SK-N-SH (cell line): Measurements from ENCODE around the gene CLCN6. TPM values are rescaled to one million over a fixed set of nuclear protein-coding genes. Genes with fewer than 3 reads are reported as not detected.

Experiments
- CTCF ChIA-PET: fragments of 300-600, 350-600 bp; formaldehyde crosslinking; extraction: SDS; loops from one replicate; lab custom pipeline; 2021; lab: Yijun Ruan, JAX
- POLR2A ChIA-PET: fragments of 350-600 bp; sonication (Branson Sonifier 250); formaldehyde crosslinking; extraction: SDS; loops from one replicate; lab custom pipeline; 2020; ENCODE audit warnings: antibody characterized with exemption, inconsistent platforms; lab: Yijun Ruan, JAX
- DNase-seq: peaks from one replicate; pipeline ENCODE4 v3.0.0; 2012
- H2AFZ ChIP-seq: fragments of 200-600 bp; sonication (generic); 2 replicates; pipeline ENCODE4 v1.8.1; 2016; ENCODE audit warnings: antibody characterized with exemption, mild to moderate bottlenecking, low read depth
- H3F3A ChIP-seq: fragments of 200-600 bp; sonication (generic); replicated peaks from 2 replicates; pipeline ENCODE3; 2016; ENCODE audit warnings: antibody characterized with exemption, mild to moderate bottlenecking; ENCODE audit not compliant: insufficient read depth
- H3K27ac ChIP-seq, 2 experiments: fragments of 200-500 bp in 1 of 2; fragments of 200-600 bp in 1 of 2; sonication (Bioruptor generic) in 1 of 2; sonication (generic), shearing (Covaris generic) in 1 of 2; 2 replicates each; pipeline versions ENCODE4 v1.5.1 to v1.6.1; 2014 to 2016; ENCODE audit warnings: low read depth in 2 of 2, inconsistent platforms in 1 of 2, low read length in 1 of 2, mild to moderate bottlenecking in 1 of 2, mixed read lengths in 1 of 2
- H3K27me3 ChIP-seq: fragments of 200-600 bp; sonication (generic), shearing (Covaris generic); 2 replicates; pipeline ENCODE4 v1.6.1; 2016; ENCODE audit warnings: mixed run types; ENCODE audit not compliant: insufficient read depth
- H3K36me3 ChIP-seq, 2 experiments: fragments of 200-500 bp in 1 of 2; fragments of 200-600 bp in 1 of 2; sonication (Bioruptor generic) in 1 of 2; sonication (generic) in 1 of 2; replicated peaks in 1 of 2; 2 replicates each; pipeline versions ENCODE3 to v1.5.1; 2014 to 2016; ENCODE audit warnings: low read length in 1 of 2, mild to moderate bottlenecking in 1 of 2; ENCODE audit not compliant: insufficient read depth in 2 of 2, control insufficient read depth in 1 of 2
- H3K4me1 ChIP-seq, 2 experiments: fragments of 200-500 bp in 1 of 2; fragments of 200-600 bp in 1 of 2; sonication (Bioruptor generic) in 1 of 2; sonication (generic), shearing (Covaris generic) in 1 of 2; 2 replicates each; pipeline versions ENCODE4 v1.5.1 to v1.6.1; 2014 to 2016; ENCODE audit warnings: low read depth in 1 of 2, low read length in 1 of 2, mixed run types in 1 of 2; ENCODE audit not compliant: insufficient read depth in 2 of 2, control insufficient read depth in 1 of 2
- H3K4me2 ChIP-seq: fragments of 200-600 bp; sonication (generic), shearing (Covaris generic); 2 replicates; pipeline ENCODE4 v1.6.1; 2017; ENCODE audit warnings: mixed run types
- H3K4me3 ChIP-seq, 2 experiments: fragments of 200-500 bp in 1 of 2; fragments of 200-600 bp in 1 of 2; sonication (Bioruptor generic) in 1 of 2; sonication (generic), shearing (Covaris generic) in 1 of 2; 2 replicates each; pipeline versions ENCODE4 v1.5.1 to v1.8.1; 2014 to 2016; ENCODE audit warnings: low read depth in 2 of 2, inconsistent platforms in 1 of 2, low read length in 1 of 2, mild to moderate bottlenecking in 1 of 2, mixed read lengths in 1 of 2, moderate library complexity in 1 of 2
- H3K79me2 ChIP-seq: fragments of 200-600 bp; sonication (generic); 2 replicates; pipeline ENCODE4 v1.8.1; 2017; ENCODE audit warnings: mild to moderate bottlenecking; ENCODE audit not compliant: insufficient read depth
- H3K9ac ChIP-seq: fragments of 200-600 bp; sonication (generic); 2 replicates; pipeline ENCODE4 v1.6.1; 2017; ENCODE audit warnings: mixed run types
- H3K9me2 ChIP-seq: fragments of 200-600 bp; sonication (generic); 2 replicates; pipeline ENCODE4 v1.6.1; 2017; ENCODE audit warnings: mixed run types
- H3K9me3 ChIP-seq: fragments of 200-600 bp; sonication (generic); 2 replicates; pipeline ENCODE4 v1.6.1; 2017; ENCODE audit warnings: mixed run types, mild to moderate bottlenecking, moderate library complexity
- H4K20me1 ChIP-seq: fragments of 200-600 bp; sonication (generic); 2 replicates; pipeline ENCODE4 v1.6.1; 2017; ENCODE audit warnings: mild to moderate bottlenecking, mixed run types; ENCODE audit not compliant: insufficient read depth
- FOSL2 ChIP-seq: IDR thresholded peaks from 2 replicates; pipeline ENCODE4 v1.4.0; 2012; ENCODE audit warnings: low read depth, mild to moderate bottlenecking, moderate library complexity, borderline replicate concordance
- FOXJ3 ChIP-seq: sonication (generic); formaldehyde crosslinking; IDR thresholded peaks from 2 replicates; pipeline ENCODE4 v1.5.1; 2020; ENCODE audit warnings: mild to moderate bottlenecking, missing genetic modification reagents
- FOXM1 ChIP-seq: IDR thresholded peaks from 2 replicates; pipeline ENCODE4 v1.4.0; 2012; ENCODE audit warnings: low read depth, mild to moderate bottlenecking
- GATA2 ChIP-seq: sonication (generic); formaldehyde crosslinking; IDR thresholded peaks from 2 replicates; pipeline ENCODE4 v1.5.0; 2020; ENCODE audit warnings: mild to moderate bottlenecking, missing genetic modification reagents
- NRF1 ChIP-seq: IDR thresholded peaks from 2 replicates; pipeline ENCODE4 v1.6.1; 2012; ENCODE audit warnings: low read depth, mild to moderate bottlenecking, low read length
- POLR2AphosphoS5 ChIP-seq: IDR thresholded peaks from 2 replicates; pipeline ENCODE4 v1.6.1; 2012; ENCODE audit warnings: low read depth, low read length
- RAD21 ChIP-seq: IDR thresholded peaks from 2 replicates; pipeline ENCODE4 v1.6.1; 2012; ENCODE audit warnings: mild to moderate bottlenecking, low read length
- SMC3 ChIP-seq: IDR thresholded peaks from 2 replicates; pipeline ENCODE4 v1.6.1; 2012; ENCODE audit warnings: low read depth, low read length, improper control_type of control experiment
- TAF1 ChIP-seq: IDR thresholded peaks from 2 replicates; pipeline ENCODE4 v1.6.1; 2012; ENCODE audit warnings: low read depth, mild to moderate bottlenecking, low read length, moderate library complexity, borderline replicate concordance
- TCF12 ChIP-seq: IDR thresholded peaks from 2 replicates; pipeline ENCODE4 v1.4.0; 2012
- YY1 ChIP-seq: IDR thresholded peaks from 2 replicates; pipeline ENCODE4 v1.4.0; 2012; ENCODE audit warnings: low read depth, mild to moderate bottlenecking
- WGBS: methylation state at CpG from one replicate; pipeline ENCODE4 v1.1.6; 2017; ENCODE audit warnings: low lambda C conversion rate; 5-methylcytosine and 5-hydroxymethylcytosine counted together
- polyA plus RNA-seq, 3 experiments: library from polyadenylated mRNA; depleted of rRNA; stranded (reverse); fragments of >200 nt; gene quantifications; 2 replicates each; pipeline ENCODE4 v1.2.3, GENCODE V29; 2012
- TF ChIP-seq, protein P1 (sequence below): IDR thresholded peaks from 2 replicates; pipeline ENCODE4 v1.6.1; 2012; ENCODE audit warnings: mild to moderate bottlenecking, low read depth, low read length, moderate library complexity
- TF ChIP-seq, protein P2 (sequence below): IDR thresholded peaks from 2 replicates; pipeline ENCODE4 v1.4.0; 2012; ENCODE audit warnings: low read depth, borderline replicate concordance
- TF ChIP-seq, protein P3 (sequence below): fragments of 150-350 bp; IDR thresholded peaks from 2 replicates; pipeline ENCODE4 v1.6.1; 2017; ENCODE audit warnings: antibody characterized with exemption, low read length, low read depth, borderline replicate concordance
- TF ChIP-seq, protein P4 (sequence below): IDR thresholded peaks from 2 replicates; pipeline ENCODE4 v1.4.0; 2012; ENCODE audit warnings: low read depth, borderline replicate concordance
- TF ChIP-seq, protein P5 (sequence below): fragments of 150-350 bp; IDR thresholded peaks from 2 replicates; pipeline ENCODE4 v1.6.1; 2016; ENCODE audit warnings: mild to moderate bottlenecking, low read depth, low read length

Gene CLCN6
- polyA plus RNA-seq, 1 of the 3 experiments (the other 2 are of a cell fraction): 7.4 TPM

DNA sequence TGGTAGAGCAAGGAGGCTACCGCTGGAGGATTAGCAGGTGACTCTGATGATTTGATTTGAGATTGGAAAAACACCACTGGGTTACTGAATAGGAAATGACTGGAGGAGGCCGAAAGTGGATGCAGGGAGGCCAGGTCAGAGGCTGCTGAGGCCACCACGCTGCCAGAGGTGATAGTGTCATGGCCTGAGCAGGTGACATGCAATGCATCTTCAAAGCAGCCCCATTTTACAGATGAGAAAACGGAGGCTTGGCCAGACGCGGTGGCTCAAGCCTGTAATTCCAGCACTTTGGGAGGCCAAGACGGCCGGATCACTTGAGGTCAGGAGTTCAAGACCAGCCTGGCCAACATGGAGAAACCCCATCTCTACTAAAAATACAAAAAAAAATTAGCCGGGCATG, 31.2 kb upstream of the CLCN6 start (continued):
- TF ChIP-seq, protein P1, sequence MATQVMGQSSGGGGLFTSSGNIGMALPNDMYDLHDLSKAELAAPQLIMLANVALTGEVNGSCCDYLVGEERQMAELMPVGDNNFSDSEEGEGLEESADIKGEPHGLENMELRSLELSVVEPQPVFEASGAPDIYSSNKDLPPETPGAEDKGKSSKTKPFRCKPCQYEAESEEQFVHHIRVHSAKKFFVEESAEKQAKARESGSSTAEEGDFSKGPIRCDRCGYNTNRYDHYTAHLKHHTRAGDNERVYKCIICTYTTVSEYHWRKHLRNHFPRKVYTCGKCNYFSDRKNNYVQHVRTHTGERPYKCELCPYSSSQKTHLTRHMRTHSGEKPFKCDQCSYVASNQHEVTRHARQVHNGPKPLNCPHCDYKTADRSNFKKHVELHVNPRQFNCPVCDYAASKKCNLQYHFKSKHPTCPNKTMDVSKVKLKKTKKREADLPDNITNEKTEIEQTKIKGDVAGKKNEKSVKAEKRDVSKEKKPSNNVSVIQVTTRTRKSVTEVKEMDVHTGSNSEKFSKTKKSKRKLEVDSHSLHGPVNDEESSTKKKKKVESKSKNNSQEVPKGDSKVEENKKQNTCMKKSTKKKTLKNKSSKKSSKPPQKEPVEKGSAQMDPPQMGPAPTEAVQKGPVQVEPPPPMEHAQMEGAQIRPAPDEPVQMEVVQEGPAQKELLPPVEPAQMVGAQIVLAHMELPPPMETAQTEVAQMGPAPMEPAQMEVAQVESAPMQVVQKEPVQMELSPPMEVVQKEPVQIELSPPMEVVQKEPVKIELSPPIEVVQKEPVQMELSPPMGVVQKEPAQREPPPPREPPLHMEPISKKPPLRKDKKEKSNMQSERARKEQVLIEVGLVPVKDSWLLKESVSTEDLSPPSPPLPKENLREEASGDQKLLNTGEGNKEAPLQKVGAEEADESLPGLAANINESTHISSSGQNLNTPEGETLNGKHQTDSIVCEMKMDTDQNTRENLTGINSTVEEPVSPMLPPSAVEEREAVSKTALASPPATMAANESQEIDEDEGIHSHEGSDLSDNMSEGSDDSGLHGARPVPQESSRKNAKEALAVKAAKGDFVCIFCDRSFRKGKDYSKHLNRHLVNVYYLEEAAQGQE: no peak
- TF ChIP-seq FOXJ3 (CRISPR knock-in tag) (no peak), SMC3 (no peak), FOSL2 (no peak), TCF12 (no peak)

DNA sequence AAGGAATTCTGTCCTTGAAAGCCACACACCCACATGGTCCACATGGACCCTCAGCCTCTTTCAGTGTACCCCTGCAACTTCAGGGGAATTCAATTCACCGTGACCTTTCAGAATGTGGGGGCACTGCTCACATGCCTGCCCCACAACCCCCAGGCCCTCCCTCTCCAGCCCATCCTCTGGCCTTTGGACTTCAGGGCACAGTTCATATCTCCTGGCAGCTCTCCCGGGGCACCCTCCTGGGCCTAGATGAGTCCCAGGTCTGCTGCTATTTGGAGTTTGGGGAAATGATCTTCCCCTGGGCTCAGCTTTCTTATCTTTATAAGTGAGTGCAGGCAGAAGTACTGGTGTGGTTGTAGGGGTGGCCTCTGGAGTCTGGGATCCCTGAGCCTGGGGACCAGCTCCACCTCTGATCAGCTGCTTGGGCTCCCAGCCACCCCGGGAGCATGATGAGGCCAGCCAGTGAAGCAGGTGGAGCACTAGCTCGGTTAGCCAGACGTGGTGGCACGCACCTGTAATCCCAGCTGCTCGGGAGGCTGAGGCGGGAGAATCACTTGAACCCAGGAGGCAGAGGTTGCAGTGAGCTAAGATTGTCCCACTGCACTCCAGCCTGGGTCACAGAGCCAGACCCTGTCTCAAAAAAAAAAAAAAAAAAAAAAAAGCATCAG, 28.2 kb upstream of the CLCN6 start:
- TF ChIP-seq POLR2AphosphoS5 (no peak), RAD21 (no peak), GATA2 (no peak), YY1 (no peak), FOXJ3 (CRISPR knock-in tag) (no peak), NRF1 (no peak), SMC3 (no peak), TAF1 (no peak), FOSL2 (no peak), FOXM1 (no peak)
- TF ChIP-seq, protein P2, sequence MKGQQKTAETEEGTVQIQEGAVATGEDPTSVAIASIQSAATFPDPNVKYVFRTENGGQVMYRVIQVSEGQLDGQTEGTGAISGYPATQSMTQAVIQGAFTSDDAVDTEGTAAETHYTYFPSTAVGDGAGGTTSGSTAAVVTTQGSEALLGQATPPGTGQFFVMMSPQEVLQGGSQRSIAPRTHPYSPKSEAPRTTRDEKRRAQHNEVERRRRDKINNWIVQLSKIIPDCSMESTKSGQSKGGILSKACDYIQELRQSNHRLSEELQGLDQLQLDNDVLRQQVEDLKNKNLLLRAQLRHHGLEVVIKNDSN: no peak
- TF ChIP-seq, protein P3, sequence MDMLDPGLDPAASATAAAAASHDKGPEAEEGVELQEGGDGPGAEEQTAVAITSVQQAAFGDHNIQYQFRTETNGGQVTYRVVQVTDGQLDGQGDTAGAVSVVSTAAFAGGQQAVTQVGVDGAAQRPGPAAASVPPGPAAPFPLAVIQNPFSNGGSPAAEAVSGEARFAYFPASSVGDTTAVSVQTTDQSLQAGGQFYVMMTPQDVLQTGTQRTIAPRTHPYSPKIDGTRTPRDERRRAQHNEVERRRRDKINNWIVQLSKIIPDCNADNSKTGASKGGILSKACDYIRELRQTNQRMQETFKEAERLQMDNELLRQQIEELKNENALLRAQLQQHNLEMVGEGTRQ: no peak
- TF ChIP-seq, protein P4, sequence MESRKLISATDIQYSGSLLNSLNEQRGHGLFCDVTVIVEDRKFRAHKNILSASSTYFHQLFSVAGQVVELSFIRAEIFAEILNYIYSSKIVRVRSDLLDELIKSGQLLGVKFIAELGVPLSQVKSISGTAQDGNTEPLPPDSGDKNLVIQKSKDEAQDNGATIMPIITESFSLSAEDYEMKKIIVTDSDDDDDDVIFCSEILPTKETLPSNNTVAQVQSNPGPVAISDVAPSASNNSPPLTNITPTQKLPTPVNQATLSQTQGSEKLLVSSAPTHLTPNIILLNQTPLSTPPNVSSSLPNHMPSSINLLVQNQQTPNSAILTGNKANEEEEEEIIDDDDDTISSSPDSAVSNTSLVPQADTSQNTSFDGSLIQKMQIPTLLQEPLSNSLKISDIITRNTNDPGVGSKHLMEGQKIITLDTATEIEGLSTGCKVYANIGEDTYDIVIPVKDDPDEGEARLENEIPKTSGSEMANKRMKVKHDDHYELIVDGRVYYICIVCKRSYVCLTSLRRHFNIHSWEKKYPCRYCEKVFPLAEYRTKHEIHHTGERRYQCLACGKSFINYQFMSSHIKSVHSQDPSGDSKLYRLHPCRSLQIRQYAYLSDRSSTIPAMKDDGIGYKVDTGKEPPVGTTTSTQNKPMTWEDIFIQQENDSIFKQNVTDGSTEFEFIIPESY: no peak
- TF ChIP-seq, protein P5, sequence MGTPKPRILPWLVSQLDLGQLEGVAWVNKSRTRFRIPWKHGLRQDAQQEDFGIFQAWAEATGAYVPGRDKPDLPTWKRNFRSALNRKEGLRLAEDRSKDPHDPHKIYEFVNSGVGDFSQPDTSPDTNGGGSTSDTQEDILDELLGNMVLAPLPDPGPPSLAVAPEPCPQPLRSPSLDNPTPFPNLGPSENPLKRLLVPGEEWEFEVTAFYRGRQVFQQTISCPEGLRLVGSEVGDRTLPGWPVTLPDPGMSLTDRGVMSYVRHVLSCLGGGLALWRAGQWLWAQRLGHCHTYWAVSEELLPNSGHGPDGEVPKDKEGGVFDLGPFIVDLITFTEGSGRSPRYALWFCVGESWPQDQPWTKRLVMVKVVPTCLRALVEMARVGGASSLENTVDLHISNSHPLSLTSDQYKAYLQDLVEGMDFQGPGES: no peak
- CTCF ChIA-PET: interaction anchor here (0.6 kb wide), 1 partner anchor 171 kb away, joined by 4 read pairs; no protein-coding TSS in a partner anchor
- 77% methylated on average over 7 of the region's 8 CpGs for WGBS
- H3K79me2 ChIP-seq: no peaks in the 10 kb centered on the region
- H3K9ac ChIP-seq: no peak overlapping the region
- peaks cover 0 to 6% of the 10 kb centered on the region in 2 experiments; a peak in 1 of 4 replicates for H3K4me1 ChIP-seq
- no peak for DNase-seq
- no peaks in the 10 kb centered on the region for H4K20me1 ChIP-seq
- no peaks in the 10 kb centered on the region for H3K9me3 ChIP-seq
- no peak overlapping the region for H3K4me2 ChIP-seq
- H3K27me3 ChIP-seq: no peaks in the 10 kb centered on the region
- H3K36me3 ChIP-seq: no peaks in the 10 kb centered on the region
- no peak overlapping the region for H3K4me3 ChIP-seq
- H3F3A ChIP-seq: no peaks in the 10 kb centered on the region
- H3K9me2 ChIP-seq: no peaks in the 10 kb centered on the region
- H2AFZ ChIP-seq: no peak overlapping the region
- H3K27ac ChIP-seq: no peak overlapping the region
- POLR2A ChIA-PET: no interaction called here
